Caki2 (cell line): ENCODE data around the gene DOCK4. TPM values are rescaled to one million over a fixed set of nuclear protein-coding genes. Genes with fewer than 3 reads are reported as not detected.

ENCODE experiments used
- DNase-seq: peaks from one replicate; pipeline ENCODE4 v3.0.0-alpha.2; 2015; ENCODE audit warnings: low read depth
- in situ Hi-C: cut with HindIII; loops from 2 replicates; pipeline ENCODE4 v1.10.0; 2016; ENCODE audit warnings: low sequenced_read_pairs, low pct_unique_long_range_greater_than_20kb, mixed read lengths
- total RNA-seq: library from RNA; depleted of rRNA; stranded (reverse); fragments of >200 nt; shearing (Covaris generic); gene quantifications from 2 replicates; pipeline ENCODE4 v1.2.3, GENCODE V29; 2014; ENCODE audit warnings: low replicate concordance

DOCK4 gene
- total RNA-seq, 1 experiment from 2014 or later: 3.5 TPM

- in situ Hi-C loops: no loop called here
- DNase-seq: no peak
These were observed 185.4 kb downstream of the DOCK4 start for GRCh38 chr7:112020800-112021199.

GRCh38 chr7:112019932-112020331 is 186.3 kb downstream of the DOCK4 start:
- in situ Hi-C loops: no loop called here
- no peak for DNase-seq

GRCh38 chr7:112018305-112019030 is 187.7 kb downstream of the DOCK4 start:
- DNase-seq: no peak
- in situ Hi-C loops: no loop called here

- no peak for DNase-seq
- in situ Hi-C loops: no loop called here
These were observed 191.1 kb downstream of the DOCK4 start for GRCh38 chr7:112015146-112015545.

- no peak for DNase-seq
- in situ Hi-C loops: no loop called here
These were observed 191.9 kb downstream of the DOCK4 start for GRCh38 chr7:112014347-112014746.

- in situ Hi-C loops: no loop called here
- DNase-seq: no peak
These were observed 192.9 kb downstream of the DOCK4 start for GRCh38 chr7:112013274-112013673.

- DNase-seq: no peak
- in situ Hi-C loops: no loop called here
These were observed 194.0 kb downstream of the DOCK4 start for GRCh38 chr7:112012242-112012641.

- in situ Hi-C loops: no loop called here
- DNase-seq: no peak
These were observed 195.2 kb downstream of the DOCK4 start for GRCh38 chr7:112010994-112011393.

GRCh38 chr7:112010109-112010508 is 196.1 kb downstream of the DOCK4 start:
- no peak for DNase-seq
- in situ Hi-C loops: no loop called here

- DNase-seq: no peak
- in situ Hi-C loops: no loop called here
These were observed 197.1 kb downstream of the DOCK4 start for GRCh38 chr7:112009081-112009480.

- no peak for DNase-seq
- in situ Hi-C loops: no loop called here
These were observed 199.0 kb downstream of the DOCK4 start for GRCh38 chr7:112007185-112007584.

GRCh38 chr7:112006071-112006470 is 200.1 kb downstream of the DOCK4 start:
- DNase-seq: no peak
- in situ Hi-C loops: no loop called here

GRCh38 chr7:112005205-112005775 is 200.9 kb downstream of the DOCK4 start:
- in situ Hi-C loops: no loop called here
- DNase-seq: no peak

GRCh38 chr7:112001091-112001826 is 204.9 kb downstream of the DOCK4 start:
- in situ Hi-C loops: no loop called here

GRCh38 chr7:111998326-111998725 is 207.9 kb downstream of the DOCK4 start:
- in situ Hi-C loops: no loop called here
- DNase-seq: no peak

More at GRCh38 chr7:112001091-112001826, 204.9 kb downstream of the DOCK4 start:
- DNase-seq: peak; percentile 70

GRCh38 chr7:111997546-111997945 is 208.7 kb downstream of the DOCK4 start:
- in situ Hi-C loops: no loop called here
- DNase-seq: no peak

GRCh38 chr7:111992601-111993000 is 213.6 kb downstream of the DOCK4 start:
- in situ Hi-C loops: no loop called here
- DNase-seq: no peak

- no peak for DNase-seq
- in situ Hi-C loops: no loop called here
These were observed 215.6 kb downstream of the DOCK4 start for GRCh38 chr7:111990643-111991042.

GRCh38 chr7:111987886-111988285 is 218.3 kb downstream of the DOCK4 start:
- in situ Hi-C loops: no loop called here
- no peak for DNase-seq
